HCT116 (cell line): ENCODE data around the gene IL3. TPM values are rescaled to one million over a fixed set of nuclear protein-coding genes. Genes with fewer than 3 reads are reported as not detected.

Source experiments
- ATAC-seq: fragments of 200-7000 bp; cut with Tn5 transposase; 2 replicates; pipeline ENCODE4 v1.9.1; 2020; ENCODE audit warnings: mild to moderate bottlenecking, moderate library complexity
- BruUV-seq: library from RNA; stranded (reverse); fragments of 400-500 nt; replicated peaks from 2 replicates; lab custom pipeline; 2021; lab: Mats Ljungman, UMichigan
- CTCF ChIA-PET: fragments of 300-600 bp; sonication (Branson Sonifier 250); formaldehyde crosslinking; loops from one replicate; lab custom pipeline; 2021; ENCODE audit warnings: antibody characterized with exemption; lab: Charles Lee
- POLR2A ChIA-PET: fragments of 300-600, 350-600 bp; sonication (Branson Sonifier 250); formaldehyde crosslinking; loops from one replicate; lab custom pipeline; 2021; ENCODE audit warnings: antibody characterized with exemption; lab: Charles Lee
- RAD21 ChIA-PET, 2 experiments: fragments of 300-600 bp; sonication (Branson Sonifier 250); formaldehyde crosslinking; loops; one replicate each; lab custom pipeline; 2023; ENCODE audit warnings: low total read pairs in 2 of 2; ENCODE audit not compliant: uncharacterized antibody in 2 of 2, unreplicated experiment in 2 of 2, low non-redundant PET in 1 of 2; lab: Charles Lee
- DNase-seq: peaks from one replicate; pipeline ENCODE4 v3.0.0-alpha.2; 2010; ENCODE audit warnings: low read depth, low spot score
- H2AFZ ChIP-seq: fragments of 200-600 bp; shearing (Covaris generic), sonication (generic); 2 replicates; pipeline ENCODE4 v1.6.1; 2017; ENCODE audit warnings: low read depth, mixed run types, mixed read lengths, antibody characterized with exemption, low read length; ENCODE audit not compliant: poor library complexity, severe bottlenecking
- H3K27ac ChIP-seq: 2 replicates; pipeline ENCODE4 v1.5.1; 2012; ENCODE audit warnings: low read depth, low read length
- H3K27me3 ChIP-seq: fragments of 200-600 bp; sonication (generic); 2 replicates; pipeline ENCODE4 v1.6.1; 2016; ENCODE audit warnings: mixed run types, low read length, mixed read lengths; ENCODE audit not compliant: insufficient read depth
- H3K36me3 ChIP-seq, 2 experiments: fragments of 200-500 bp in 1 of 2; fragments of 200-600 bp in 1 of 2; sonication (Bioruptor generic) in 1 of 2; sonication (generic) in 1 of 2; 2 replicates each; pipeline versions ENCODE4 v1.5.1 to v1.6.1; 2014 to 2016; ENCODE audit warnings: low read length in 2 of 2, inconsistent platforms in 1 of 2, mixed read lengths in 1 of 2, mixed run types in 1 of 2; ENCODE audit not compliant: insufficient read depth in 2 of 2, control insufficient read depth in 1 of 2
- H3K4me1 ChIP-seq, 2 experiments: fragments of 200-600 bp in 1 of 2; sonication (generic) in 1 of 2; 2 replicates each; pipeline versions ENCODE4 v1.5.1 to v1.6.1; 2012 to 2017; ENCODE audit warnings: low read length in 2 of 2, inconsistent platforms in 1 of 2, mild to moderate bottlenecking in 1 of 2, mixed read lengths in 1 of 2, mixed run types in 1 of 2, moderate library complexity in 1 of 2; ENCODE audit not compliant: insufficient read depth in 2 of 2, control insufficient read depth in 1 of 2
- H3K4me2 ChIP-seq: fragments of 200-600 bp; sonication (generic); 2 replicates; pipeline ENCODE4 v1.6.1; 2017; ENCODE audit warnings: mixed run types, low read length, mixed read lengths
- H3K4me3 ChIP-seq, 2 experiments: fragments of 200-600 bp in 1 of 2; sonication (generic) in 1 of 2; replicated peaks in 1 of 2; 2 replicates each; pipeline ENCODE4 v1.5.1; 2011 to 2016; ENCODE audit warnings: low read length in 2 of 2, control low read depth in 1 of 2, low read depth in 1 of 2, mild to moderate bottlenecking in 1 of 2, mixed read lengths in 1 of 2, mixed run types in 1 of 2
- H3K79me2 ChIP-seq: fragments of 200-600 bp; sonication (generic); 2 replicates; pipeline ENCODE4 v1.6.1; 2017; ENCODE audit warnings: mild to moderate bottlenecking, mixed run types, low read length, moderate library complexity, mixed read lengths; ENCODE audit not compliant: insufficient read depth
- H3K9ac ChIP-seq: fragments of 200-600 bp; sonication (generic); 2 replicates; pipeline ENCODE4 v1.6.1; 2016; ENCODE audit warnings: low read length, mixed read lengths
- H3K9me2 ChIP-seq: fragments of 200-600 bp; sonication (generic), shearing (Covaris generic); 2 replicates; pipeline ENCODE4 v1.6.1; 2017; ENCODE audit warnings: mixed run types, mild to moderate bottlenecking, moderate library complexity; ENCODE audit not compliant: insufficient read depth
- H3K9me3 ChIP-seq, 2 experiments: fragments of 200-500 bp in 1 of 2; fragments of 200-600 bp in 1 of 2; sonication (Bioruptor generic) in 1 of 2; sonication (generic) in 1 of 2; 2 replicates each; pipeline ENCODE4 v1.6.1; 2014 to 2017; ENCODE audit warnings: low read length in 2 of 2, mixed read lengths in 2 of 2, inconsistent platforms in 1 of 2, low read depth in 1 of 2, mild to moderate bottlenecking in 1 of 2, mixed run types in 1 of 2, moderate library complexity in 1 of 2; ENCODE audit not compliant: control insufficient read depth in 1 of 2, insufficient read depth in 1 of 2
- H4K20me1 ChIP-seq: fragments of 200-600 bp; sonication (generic), shearing (Covaris generic); 2 replicates; pipeline ENCODE4 v1.6.1; 2017; ENCODE audit warnings: mixed run types, mild to moderate bottlenecking, moderate library complexity; ENCODE audit not compliant: insufficient read depth
- EZH2 ChIP-seq: fragments of 200-600 bp; sonication (generic); IDR thresholded peaks from 2 replicates; pipeline ENCODE4 v1.6.1; 2017; ENCODE audit warnings: antibody characterized with exemption, mixed run types
- FOSL1 ChIP-seq: IDR thresholded peaks from 2 replicates; pipeline ENCODE4 v1.6.1; 2012; ENCODE audit warnings: low read depth
- POLR2A ChIP-seq: IDR thresholded peaks from 2 replicates; pipeline ENCODE4 v1.7.0; 2011; ENCODE audit warnings: borderline replicate concordance; ENCODE audit not compliant: insufficient read depth, insufficient read length; ENCODE audit errors: extremely low read depth
- RAD21 ChIP-seq: IDR thresholded peaks from 2 replicates; pipeline ENCODE4 v1.6.1; 2012; ENCODE audit warnings: low read depth, mild to moderate bottlenecking
- SP1 ChIP-seq: IDR thresholded peaks from 2 replicates; pipeline ENCODE4 v1.6.1; 2012; ENCODE audit warnings: low read depth
- SRF ChIP-seq: IDR thresholded peaks from 2 replicates; pipeline ENCODE4 v1.6.1; 2012; ENCODE audit warnings: low read depth
- TCF7L2 ChIP-seq: IDR thresholded peaks from 2 replicates; pipeline ENCODE4 v1.7.0; 2011; ENCODE audit warnings: borderline replicate concordance, inconsistent platforms; ENCODE audit not compliant: insufficient read depth, insufficient read length; ENCODE audit errors: extremely low read depth
- YY1 ChIP-seq: IDR thresholded peaks from 2 replicates; pipeline ENCODE4 v1.6.1; 2011; ENCODE audit warnings: low read length, low read depth, moderate library complexity, mild to moderate bottlenecking; ENCODE audit not compliant: insufficient replicate concordance; ENCODE audit errors: extremely low read depth
- intact Hi-C: fragments of 100-400 bp; cut with micrococcal nuclease; formaldehyde crosslinking; loops from 2 replicates; pipeline ENCODE4 v1.10.0; 2022
- total RNA-seq: library from RNA; stranded (reverse); gene quantifications from one replicate; pipeline ENCODE4 v1.2.1, GENCODE V29; 2021; ENCODE audit not compliant: unreplicated experiment
- TF ChIP-seq, protein P1 (sequence below): IDR thresholded peaks from 2 replicates; pipeline ENCODE4 v1.6.1; 2012; ENCODE audit warnings: low read depth
- TF ChIP-seq, protein P2 (sequence below): IDR thresholded peaks from 2 replicates; pipeline ENCODE4 v1.6.1; 2012
- TF ChIP-seq, protein P3 (sequence below): IDR thresholded peaks from 2 replicates; pipeline ENCODE4 v1.6.1; 2012
- TF ChIP-seq, protein P4 (sequence below), 3 experiments: fragments of 200-600 bp in 1 of 3; sonication (generic) in 1 of 3; IDR thresholded peaks in 2 of 3; conservative IDR thresholded peaks in 1 of 3; 2 replicates each; pipeline ENCODE4 v1.5.1; 2012 to 2017; ENCODE audit warnings: low read depth in 2 of 3, low read length in 2 of 3, antibody characterized with exemption in 1 of 3, borderline replicate concordance in 1 of 3, control low read depth in 1 of 3, mild to moderate bottlenecking in 1 of 3, mixed read lengths in 1 of 3, mixed run types in 1 of 3, moderate library complexity in 1 of 3; ENCODE audit not compliant: insufficient read depth in 1 of 3

Gene IL3
- total RNA-seq, 1 experiment from 2014 or later: not detected

DNA sequence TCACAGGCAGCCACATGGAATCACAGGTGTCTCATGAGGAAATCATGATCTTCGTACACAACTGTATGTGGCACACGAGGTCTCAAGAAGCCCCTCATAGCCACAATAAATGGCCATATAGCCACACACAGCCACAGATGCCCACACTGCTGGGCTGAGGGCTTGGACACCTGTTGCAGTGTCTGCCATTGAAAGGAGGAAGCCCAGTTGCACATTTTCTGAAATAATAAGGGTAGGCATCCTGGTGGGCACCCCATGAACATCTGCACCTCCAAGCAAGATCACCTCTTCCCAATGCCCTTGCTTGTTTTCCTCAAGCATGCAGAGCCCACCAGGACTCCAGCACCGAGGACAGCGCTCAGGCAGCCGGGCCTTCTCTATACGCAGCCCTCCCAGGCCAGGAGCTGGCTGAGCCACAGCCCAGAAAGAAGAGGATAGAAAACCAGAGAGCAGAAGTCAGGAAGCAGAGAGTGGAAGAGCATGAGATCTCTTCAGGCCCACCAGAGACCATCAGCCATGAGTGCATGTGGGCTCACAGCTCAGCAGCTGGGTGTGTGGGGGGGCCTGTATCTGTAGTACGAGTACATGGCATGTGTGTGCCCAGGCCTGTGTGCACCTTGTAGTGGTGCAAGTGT, 48.0 kb upstream of the IL3 start:
- ChIA-PET CTCF (no interaction called here), POLR2A (no interaction called here), RAD21 (no interaction called here)
- Histone ChIP-seq H2AFZ (no peak overlapping the region), H3K9me2 (no peaks in the 10 kb centered on the region), H3K27ac (no peak overlapping the region), H3K4me1 (peaks cover 0 to 5% of the 10 kb centered on the region in 2 experiments; a peak in 1 of 4 replicates), H3K9me3 (no peaks in the 10 kb centered on the region), H3K36me3 (no peaks in the 10 kb centered on the region), H3K4me2 (peak overlapping the region; percentile 74), H3K9ac (no peak overlapping the region), H4K20me1 (no peaks in the 10 kb centered on the region), H3K79me2 (no peaks in the 10 kb centered on the region), H3K27me3 (0 out of 2 replicates have a peak, but pooled peaks cover 5% of the 10 kb centered on the region), H3K4me3 (peak overlapping the region in 1 of 2 experiments; percentile 53; a peak in 1 of 4 replicates)
- TF ChIP-seq FOSL1: no peak
- TF ChIP-seq, protein P1, sequence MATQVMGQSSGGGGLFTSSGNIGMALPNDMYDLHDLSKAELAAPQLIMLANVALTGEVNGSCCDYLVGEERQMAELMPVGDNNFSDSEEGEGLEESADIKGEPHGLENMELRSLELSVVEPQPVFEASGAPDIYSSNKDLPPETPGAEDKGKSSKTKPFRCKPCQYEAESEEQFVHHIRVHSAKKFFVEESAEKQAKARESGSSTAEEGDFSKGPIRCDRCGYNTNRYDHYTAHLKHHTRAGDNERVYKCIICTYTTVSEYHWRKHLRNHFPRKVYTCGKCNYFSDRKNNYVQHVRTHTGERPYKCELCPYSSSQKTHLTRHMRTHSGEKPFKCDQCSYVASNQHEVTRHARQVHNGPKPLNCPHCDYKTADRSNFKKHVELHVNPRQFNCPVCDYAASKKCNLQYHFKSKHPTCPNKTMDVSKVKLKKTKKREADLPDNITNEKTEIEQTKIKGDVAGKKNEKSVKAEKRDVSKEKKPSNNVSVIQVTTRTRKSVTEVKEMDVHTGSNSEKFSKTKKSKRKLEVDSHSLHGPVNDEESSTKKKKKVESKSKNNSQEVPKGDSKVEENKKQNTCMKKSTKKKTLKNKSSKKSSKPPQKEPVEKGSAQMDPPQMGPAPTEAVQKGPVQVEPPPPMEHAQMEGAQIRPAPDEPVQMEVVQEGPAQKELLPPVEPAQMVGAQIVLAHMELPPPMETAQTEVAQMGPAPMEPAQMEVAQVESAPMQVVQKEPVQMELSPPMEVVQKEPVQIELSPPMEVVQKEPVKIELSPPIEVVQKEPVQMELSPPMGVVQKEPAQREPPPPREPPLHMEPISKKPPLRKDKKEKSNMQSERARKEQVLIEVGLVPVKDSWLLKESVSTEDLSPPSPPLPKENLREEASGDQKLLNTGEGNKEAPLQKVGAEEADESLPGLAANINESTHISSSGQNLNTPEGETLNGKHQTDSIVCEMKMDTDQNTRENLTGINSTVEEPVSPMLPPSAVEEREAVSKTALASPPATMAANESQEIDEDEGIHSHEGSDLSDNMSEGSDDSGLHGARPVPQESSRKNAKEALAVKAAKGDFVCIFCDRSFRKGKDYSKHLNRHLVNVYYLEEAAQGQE: peak; percentile 68
- no peak for ATAC-seq
- no peak for DNase-seq
- BruUV-seq: no TSS peak
- intact Hi-C loops: no loop called here

DNA sequence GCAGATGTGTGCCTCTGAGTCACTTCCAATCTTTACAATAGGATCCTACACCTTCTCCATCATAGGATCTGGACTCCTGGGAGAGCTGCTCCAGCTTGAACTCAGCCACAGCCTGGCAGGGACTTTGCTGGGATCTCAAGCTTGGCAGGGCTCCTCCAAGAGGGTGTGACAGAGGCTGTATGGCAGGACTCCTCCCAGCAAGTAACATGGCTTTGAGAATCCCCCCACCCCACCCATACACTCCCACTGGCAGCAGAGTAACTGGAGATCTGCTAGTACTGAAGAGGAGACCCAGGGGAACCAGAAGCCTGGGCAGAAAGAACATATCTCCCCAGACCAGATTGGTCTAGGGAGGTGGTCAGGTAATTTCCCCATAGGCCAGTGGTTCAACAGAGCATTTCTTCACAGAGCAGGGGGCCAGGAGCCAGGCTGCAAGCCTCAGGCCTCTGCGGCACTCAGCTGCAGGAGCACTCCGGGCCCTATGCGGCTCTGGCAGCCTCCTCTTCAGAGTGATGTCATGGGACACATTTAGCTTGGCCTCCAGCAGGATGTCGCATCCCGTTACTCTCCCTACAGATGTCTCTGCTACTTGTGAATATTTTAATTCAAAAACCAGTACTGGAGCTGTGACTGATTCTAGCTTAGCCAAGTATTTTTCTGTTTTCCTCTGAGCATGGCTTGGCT, 47.3 kb upstream of the IL3 start:
- no peak for DNase-seq
- POLR2A ChIA-PET: no interaction called here
- Histone ChIP-seq H3K4me3 (no peak overlapping the region), H3K27ac (no peak overlapping the region), H3K4me1 (peaks cover 0 to 5% of the 10 kb centered on the region in 2 experiments; a peak in 1 of 4 replicates), H4K20me1 (no peaks in the 10 kb centered on the region), H3K9me2 (no peaks in the 10 kb centered on the region), H3K36me3 (no peaks in the 10 kb centered on the region), H3K9me3 (no peaks in the 10 kb centered on the region), H3K79me2 (no peaks in the 10 kb centered on the region), H2AFZ (no peak overlapping the region), H3K4me2 (no peak overlapping the region), H3K27me3 (peaks cover 9% of the 10 kb centered on the region; the same call in 1 of the 2 replicates), H3K9ac (no peak overlapping the region)
- no peak for ATAC-seq
- BruUV-seq: no TSS peak
- RAD21 ChIA-PET: no interaction called here
- CTCF ChIA-PET: no interaction called here
- intact Hi-C loops: no loop called here
- TF ChIP-seq EZH2 (no peak), SP1 (no peak), FOSL1 (no peak), POLR2A (no peak), RAD21 (no peak), SRF (no peak), TCF7L2 (no peak), YY1 (no peak)
- TF ChIP-seq, protein P2, sequence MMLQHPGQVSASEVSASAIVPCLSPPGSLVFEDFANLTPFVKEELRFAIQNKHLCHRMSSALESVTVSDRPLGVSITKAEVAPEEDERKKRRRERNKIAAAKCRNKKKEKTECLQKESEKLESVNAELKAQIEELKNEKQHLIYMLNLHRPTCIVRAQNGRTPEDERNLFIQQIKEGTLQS: no peak
- TF ChIP-seq, protein P3, sequence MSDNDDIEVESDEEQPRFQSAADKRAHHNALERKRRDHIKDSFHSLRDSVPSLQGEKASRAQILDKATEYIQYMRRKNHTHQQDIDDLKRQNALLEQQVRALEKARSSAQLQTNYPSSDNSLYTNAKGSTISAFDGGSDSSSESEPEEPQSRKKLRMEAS: no peak
- TF ChIP-seq, protein P4, sequence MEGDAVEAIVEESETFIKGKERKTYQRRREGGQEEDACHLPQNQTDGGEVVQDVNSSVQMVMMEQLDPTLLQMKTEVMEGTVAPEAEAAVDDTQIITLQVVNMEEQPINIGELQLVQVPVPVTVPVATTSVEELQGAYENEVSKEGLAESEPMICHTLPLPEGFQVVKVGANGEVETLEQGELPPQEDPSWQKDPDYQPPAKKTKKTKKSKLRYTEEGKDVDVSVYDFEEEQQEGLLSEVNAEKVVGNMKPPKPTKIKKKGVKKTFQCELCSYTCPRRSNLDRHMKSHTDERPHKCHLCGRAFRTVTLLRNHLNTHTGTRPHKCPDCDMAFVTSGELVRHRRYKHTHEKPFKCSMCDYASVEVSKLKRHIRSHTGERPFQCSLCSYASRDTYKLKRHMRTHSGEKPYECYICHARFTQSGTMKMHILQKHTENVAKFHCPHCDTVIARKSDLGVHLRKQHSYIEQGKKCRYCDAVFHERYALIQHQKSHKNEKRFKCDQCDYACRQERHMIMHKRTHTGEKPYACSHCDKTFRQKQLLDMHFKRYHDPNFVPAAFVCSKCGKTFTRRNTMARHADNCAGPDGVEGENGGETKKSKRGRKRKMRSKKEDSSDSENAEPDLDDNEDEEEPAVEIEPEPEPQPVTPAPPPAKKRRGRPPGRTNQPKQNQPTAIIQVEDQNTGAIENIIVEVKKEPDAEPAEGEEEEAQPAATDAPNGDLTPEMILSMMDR (IDR thresholded peaks at IDR 0.05 in 2 of 3, conservative IDR thresholded peaks at IDR 0.05 in 1 of 3; ENCODE audit: borderline replicate concordance in 1 of 3, insufficient read depth in 1 of 3, low read depth in 2 of 3, low read length in 2 of 3): no peak
